ENCODE results near the gene RNU6-9.
"Not testable (repeated sequence)": the region's sequence is repeated elsewhere in the genome, so short reads cannot be mapped to it uniquely, and the experiment has no call there.

Gene RNU6-9

DNA sequence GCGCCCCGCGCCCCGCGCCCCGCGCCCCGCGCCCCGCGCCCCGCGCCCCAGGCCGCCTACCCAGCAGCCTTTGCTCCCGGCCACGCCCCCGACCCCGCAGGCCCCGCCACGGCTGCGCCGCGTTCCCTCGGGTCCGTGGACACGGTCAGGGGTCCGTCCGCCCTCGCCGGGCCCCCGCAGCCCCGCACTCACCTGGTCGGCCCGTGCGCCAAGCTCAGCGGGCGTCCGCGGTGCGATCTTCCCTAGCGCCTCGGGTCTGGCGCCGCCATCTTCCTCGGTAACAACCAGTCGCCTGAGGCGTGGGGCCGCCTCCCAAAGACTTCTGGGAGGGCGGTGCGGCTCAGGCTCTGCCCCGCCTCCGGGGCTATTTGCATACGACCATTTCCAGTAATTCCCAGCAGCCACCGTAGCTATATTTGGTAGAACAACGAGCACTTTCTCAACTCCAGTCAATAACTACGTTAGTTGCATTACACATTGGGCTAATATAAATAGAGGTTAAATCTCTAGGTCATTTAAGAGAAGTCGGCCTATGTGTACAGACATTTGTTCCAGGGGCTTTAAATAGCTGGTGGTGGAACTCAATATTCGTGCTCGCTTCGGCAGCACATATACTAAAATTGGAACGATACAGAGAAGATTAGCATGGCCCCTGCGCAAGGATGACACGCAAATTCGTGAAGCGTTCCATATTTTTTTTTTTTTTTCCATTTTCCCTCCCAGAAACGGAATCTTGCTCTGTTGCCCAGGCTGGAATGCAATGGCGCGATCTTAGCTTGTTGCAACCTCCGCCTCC lies at the start of gene RNU6-9, which contains the start of gene MED16:
Gene RNU6-9, plus strand, starts transcription at position 591 of the 796 bp plus-strand sequence.
Gene MED16, minus strand, starts transcription at position 294 of the 796 bp plus-strand sequence. CDS start 2,056 bp downstream, outside the sequence.
- DNase-seq, result peak; percentile 75

DNA sequence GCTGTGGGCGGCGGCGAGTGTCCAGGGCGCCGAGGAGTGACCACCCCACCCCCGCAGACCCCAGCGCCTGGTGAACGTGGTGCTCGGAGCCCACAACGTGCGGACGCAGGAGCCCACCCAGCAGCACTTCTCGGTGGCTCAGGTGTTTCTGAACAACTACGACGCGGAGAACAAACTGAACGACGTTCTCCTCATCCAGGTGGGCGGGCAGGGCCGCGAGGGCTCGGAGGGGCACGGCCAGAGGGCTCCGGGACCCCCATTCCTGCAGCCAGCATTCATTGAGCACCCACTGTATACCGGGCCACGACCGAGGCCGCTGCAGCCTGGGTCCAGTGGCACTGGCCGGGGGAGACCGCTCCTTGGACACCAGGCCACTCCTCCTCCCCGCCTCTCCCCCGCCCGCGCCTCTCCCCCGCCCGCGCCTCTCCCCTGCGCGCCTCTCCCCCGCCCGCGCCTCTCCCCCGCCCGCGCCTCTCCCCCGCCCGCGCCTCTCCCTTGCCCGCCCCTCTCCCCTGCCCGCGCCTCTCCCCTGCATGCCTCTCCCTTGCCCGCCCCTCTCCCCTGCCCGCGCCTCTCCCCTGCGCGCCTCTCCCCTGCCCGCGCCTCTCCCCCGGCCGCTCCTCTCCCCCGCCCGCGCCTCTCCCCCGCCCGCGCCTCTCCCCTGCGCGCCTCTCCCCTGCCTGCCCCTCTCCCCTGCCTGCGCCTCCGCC lies 49.3 kb upstream of the RNU6-9 start:
- DNase-seq, result no peak

DNA sequence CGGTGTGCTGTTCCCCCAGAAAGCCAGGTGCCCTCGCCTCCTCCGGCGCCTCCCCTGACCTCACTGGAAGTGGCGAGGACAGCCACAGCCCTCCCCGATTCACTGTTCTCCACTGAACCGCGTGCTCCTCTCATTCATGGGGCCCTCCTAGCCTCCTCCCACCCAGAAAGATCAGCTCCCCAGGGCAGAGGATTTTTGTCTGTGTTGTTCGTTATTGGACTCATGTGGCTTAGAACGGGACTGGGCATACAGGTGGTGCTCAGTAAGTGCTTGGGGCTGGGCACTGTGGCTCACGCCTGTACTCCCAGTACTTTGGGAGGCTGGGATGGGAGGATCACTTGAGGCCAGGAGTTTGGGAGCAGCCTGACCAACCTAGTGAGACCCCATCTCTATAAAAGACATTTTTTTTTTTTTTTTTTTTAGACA lies 48.7 kb upstream of the RNU6-9 start:
- DNase-seq, result no peak

DNA sequence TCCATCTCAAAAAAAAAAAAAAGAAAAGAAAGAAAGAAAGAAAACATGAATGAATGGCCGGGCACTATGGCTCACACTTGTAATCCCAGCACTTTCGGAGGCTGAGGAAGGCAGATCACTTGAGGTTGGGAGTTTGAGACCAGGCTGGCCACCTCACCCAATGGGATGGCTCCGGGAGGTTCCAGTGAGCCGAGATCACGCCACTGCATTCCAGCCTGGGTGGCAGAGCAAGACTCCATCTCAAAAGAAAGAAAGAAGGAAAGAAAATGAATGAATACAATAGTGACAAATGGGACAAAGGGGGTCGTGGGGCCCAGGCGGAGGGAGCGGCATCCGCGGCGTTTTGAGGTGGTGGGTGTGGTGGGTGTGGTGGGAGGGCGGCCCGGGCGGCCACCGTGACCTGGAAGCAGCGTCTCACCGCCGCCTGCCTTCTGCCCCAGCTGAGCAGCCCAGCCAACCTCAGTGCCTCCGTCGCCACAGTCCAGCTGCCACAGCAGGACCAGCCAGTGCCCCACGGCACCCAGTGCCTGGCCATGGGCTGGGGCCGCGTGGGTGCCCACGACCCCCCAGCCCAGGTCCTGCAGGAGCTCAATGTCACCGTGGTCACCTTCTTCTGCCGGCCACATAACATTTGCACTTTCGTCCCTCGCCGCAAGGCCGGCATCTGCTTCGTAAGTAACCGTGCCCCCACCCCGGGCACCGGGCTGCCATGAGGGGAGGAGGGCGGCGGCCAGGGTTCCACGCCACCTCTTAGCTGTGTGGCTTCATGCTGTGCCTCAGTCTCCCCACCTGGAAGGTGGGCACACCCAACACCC lies 47.4 kb upstream of the RNU6-9 start:
- DNase-seq, result no peak

DNA sequence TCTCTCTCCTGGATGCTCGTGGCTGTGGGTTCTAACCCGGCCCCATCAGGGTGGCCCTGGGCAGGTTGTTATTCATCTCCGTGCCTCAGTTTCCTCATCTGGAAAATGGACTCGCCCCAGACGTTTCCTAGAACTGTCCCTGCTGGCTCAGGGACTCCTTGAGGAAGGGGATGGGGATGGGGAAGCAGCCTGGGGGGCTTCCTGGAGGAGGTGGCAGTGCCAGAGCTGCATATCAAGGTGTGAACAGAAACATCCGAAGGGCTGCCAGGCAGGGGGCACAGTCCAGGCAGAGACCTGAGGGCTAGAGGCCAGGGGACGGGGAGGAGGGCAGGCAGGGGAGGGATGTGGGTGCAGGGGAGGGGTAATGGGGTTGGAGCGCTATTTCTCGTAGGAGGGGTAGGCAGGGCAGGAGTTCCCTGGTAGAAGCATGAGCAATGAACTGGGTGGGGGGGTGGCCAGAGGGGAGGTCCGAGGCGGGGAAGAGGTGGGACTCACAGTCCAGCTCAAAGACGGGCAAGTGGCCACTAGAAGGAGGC lies 44.8 kb upstream of the RNU6-9 start:
- DNase-seq, result no peak

DNA sequence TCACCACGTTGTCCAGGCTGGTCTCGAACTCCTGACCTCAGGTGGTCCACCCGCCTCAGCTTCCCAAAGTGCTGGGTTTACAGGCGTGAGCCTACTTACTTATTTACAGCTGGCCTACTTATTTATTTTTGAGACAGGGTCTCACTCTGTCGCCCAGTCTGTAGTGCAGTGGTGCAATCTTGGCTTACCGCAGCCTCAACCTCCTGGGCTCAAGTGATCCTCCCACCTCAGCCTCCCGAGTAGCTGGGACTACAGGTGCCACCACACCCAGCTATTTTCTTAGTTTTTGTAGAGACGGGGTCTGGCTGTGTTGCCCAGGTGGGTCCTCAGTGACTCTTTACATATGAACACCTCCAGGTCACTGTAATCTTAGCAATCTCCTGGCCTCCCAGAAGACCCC lies 44.1 kb upstream of the RNU6-9 start:
- DNase-seq, result not testable (repeated sequence)

DNA sequence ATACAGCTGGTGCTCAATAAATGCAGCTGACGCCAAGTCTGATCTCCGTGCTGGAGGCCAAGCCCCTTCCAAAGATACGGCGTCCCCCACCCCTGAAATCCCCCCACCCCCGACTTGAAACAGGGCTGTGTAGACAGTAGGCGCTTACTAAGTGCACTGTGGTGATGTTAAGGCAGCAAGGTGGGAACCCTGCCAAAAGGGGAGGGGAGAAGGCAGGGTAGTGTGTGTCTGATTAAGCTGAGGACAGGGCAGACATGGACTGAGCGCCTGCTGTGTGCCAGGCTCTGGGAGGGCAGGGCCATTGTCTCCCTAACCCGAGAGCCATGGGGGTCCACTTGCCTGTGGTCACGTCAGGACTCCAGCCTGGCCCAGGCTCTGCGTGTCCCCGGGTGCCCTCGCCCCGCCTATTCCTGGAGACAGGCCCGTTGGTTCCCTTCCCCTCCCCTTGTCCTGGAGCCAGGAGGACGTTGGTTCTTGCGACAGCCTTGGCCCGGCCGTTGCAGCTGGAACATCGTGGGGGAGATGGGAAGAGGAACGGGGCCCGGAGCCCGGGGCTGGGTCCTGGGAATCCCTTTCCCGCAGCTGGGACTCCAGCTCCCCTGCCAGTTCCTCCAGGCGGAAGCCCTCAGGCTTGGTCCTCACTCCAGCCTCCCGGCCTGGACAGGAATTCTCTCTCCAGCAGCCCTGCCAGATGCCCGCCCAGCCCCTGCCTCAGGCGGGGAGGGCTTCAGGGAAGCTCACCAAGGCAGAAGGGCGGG lies 42.9 kb upstream of the RNU6-9 start:
- peak; percentile 73 for DNase-seq

DNA sequence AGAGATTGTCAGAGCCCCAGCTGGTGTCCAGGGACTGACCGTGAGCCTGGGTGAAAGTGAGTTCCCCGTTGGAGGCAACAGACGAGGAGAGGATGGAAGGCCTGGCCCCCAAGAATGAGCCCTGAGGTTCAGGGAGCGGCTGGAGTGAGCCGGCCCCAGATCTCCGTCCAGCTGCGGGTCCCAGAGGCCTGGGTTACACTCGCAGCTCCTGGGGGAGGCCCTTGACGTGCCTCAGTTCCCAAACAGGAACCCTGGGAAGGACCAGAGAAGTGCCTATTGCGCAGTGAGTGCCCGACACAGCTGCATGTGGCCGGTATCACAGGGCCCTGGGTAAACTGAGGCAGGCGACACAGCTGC lies 42.3 kb upstream of the RNU6-9 start:
- DNase-seq, result no peak

DNA sequence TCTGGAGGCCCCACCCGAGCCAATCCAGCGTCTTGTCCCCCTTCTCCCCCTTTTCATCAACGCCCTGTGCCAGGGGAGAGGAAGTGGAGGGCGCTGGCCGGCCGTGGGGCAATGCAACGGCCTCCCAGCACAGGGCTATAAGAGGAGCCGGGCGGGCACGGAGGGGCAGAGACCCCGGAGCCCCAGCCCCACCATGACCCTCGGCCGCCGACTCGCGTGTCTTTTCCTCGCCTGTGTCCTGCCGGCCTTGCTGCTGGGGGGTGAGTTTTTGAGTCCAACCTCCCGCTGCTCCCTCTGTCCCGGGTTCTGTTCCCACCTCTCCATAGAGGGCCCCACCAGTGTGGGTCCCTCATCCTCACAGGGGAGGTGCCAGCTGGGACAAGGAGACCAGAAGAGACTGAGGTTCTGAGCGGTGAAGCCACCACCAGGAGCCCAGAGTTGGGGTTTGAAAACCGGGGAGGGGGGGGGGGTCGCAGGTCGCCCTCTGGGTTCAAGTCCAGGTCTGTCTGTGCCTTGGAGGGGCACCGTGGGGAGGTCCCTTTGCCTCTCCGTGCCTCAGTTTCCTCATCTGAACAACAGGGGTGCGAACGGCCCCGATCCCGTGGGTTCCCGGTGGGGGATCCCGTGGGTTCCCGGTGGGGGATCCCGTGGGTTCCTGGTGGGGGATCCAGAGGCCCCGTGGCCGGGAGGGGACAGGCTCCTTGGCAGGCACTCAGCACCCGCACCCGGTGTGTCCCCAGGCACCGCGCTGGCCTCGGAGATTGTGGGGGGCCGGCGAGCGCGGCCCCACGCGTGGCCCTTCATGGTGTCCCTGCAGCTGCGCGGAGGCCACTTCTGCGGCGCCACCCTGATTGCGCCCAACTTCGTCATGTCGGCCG lies 40.9 kb upstream of the RNU6-9 start, which contains the start of gene ELANE:
Gene ELANE, plus strand, starts transcription at position 168 of the 878 bp plus-strand sequence. Its CDS starts 26 bp downstream, at position 194.
- no peak for DNase-seq

DNA sequence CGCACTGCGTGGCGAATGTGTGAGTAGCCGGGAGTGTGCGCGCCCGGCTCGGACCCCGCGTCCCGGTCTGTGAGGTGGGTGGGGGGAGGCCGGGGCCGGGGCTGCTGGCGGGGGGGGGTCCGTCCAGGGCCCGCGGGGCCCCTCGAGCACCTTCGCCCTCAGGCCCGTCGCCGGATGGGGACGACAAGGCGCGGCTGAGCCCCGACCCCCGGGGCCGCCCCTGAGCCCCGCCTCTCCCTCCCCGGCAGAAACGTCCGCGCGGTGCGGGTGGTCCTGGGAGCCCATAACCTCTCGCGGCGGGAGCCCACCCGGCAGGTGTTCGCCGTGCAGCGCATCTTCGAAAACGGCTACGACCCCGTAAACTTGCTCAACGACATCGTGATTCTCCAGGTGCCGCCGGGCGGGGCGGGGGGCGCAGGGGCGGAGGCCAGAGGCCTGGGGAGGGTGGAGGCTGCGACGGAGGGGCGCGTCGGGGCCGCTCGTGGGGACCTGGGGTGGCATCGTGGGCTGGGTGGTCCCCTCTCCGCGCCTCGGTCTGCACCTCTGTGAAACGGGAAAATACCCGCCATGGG lies 40.2 kb upstream of the RNU6-9 start:
- DNase-seq, result no peak

DNA sequence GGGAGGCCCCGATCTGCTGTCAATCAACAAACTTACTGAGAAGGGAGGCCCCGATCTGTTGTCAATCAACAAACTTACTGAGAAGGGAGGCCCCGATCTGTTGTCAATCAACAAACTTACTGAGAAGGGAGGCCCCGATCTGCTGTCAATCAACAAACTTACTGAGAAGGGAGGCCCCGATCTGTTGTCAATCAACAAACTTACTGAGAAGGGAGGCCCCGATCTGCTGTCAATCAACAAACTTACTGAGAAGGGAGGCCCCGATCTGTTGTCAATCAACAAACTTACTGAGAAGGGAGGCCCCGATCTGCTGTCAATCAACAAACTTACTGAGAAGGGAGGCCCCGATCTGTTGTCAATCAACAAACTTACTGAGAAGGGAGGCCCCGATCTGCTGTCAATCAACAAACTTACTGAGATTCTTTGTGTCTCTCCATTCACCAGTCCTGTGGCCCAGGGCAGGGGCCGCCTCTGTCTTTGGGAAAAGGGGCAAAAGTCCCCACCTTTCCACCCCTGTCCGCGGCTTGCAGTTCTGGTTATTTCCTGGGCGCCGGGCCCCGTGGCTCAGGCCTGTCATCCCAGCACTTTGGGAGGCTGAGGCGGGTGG lies 39.6 kb upstream of the RNU6-9 start:
- not testable (repeated sequence) for DNase-seq

DNA sequence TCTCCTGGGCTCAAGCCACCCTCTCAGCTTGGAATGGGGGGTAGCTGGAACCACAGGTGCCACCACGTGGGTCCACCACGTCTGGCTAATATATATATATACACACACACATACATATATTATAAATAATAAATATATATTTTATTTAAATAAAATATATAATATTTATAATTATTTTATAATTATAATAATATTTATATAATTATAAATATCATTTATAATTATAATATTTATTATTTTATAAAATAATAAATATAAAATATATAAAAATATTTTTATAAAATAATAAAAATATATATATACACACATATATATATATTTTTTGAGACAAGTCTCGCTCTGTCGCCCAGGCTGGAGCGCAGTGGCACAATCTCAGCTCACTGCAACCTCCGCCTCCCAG lies 38.7 kb upstream of the RNU6-9 start:
- DNase-seq, result no peak

DNA sequence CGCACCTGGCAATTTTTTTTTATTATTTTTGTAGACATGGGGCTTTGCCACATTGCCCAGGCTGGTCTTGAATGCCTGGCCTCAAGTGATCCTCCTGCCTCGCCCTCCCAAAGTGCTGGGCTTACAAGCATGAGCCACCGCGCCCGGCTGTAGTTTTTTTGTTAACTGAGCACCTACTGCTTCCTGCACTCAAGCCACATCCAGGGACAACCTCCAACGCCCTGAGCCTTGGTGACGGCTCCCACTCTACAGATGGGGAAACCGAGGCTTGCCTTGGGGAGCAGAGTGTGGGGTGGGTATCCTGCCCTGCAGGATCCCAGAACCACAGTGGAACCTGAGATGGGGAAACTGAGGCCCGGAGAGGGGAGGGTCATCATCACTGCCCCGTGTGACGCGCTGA lies 38.1 kb upstream of the RNU6-9 start:
- DNase-seq, result no peak

DNA sequence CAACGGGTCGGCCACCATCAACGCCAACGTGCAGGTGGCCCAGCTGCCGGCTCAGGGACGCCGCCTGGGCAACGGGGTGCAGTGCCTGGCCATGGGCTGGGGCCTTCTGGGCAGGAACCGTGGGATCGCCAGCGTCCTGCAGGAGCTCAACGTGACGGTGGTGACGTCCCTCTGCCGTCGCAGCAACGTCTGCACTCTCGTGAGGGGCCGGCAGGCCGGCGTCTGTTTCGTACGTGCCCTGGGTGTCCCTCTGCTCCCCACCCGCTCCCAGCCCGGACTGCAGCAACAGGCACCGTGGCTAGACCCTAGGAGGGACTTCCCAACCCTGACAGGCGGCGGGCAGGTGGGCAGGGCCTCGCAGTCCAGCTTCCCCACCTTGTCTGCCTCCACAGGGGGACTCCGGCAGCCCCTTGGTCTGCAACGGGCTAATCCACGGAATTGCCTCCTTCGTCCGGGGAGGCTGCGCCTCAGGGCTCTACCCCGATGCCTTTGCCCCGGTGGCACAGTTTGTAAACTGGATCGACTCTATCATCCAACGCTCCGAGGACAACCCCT lies 37.6 kb upstream of the RNU6-9 start:
- no peak for DNase-seq

DNA sequence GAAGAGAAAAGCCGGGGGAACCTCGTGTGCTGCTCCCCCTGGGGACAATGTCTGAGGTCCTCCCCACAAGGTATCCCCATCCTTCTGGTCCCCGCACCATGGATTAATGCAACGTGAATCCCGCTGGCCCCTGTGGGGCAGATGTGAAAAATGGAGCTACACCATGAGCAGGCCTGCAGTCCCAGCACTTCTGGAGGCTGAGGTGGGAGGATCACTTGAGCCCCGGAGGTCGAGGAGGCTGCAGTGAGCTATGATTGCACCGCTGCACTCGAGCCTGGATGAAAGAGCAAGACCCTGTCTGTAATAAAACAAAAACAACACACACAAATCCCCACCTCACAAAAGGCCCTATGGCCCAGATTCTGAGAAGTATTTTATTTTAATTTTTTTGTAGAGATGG lies 35.0 kb upstream of the RNU6-9 start:
- DNase-seq, result no peak

DNA sequence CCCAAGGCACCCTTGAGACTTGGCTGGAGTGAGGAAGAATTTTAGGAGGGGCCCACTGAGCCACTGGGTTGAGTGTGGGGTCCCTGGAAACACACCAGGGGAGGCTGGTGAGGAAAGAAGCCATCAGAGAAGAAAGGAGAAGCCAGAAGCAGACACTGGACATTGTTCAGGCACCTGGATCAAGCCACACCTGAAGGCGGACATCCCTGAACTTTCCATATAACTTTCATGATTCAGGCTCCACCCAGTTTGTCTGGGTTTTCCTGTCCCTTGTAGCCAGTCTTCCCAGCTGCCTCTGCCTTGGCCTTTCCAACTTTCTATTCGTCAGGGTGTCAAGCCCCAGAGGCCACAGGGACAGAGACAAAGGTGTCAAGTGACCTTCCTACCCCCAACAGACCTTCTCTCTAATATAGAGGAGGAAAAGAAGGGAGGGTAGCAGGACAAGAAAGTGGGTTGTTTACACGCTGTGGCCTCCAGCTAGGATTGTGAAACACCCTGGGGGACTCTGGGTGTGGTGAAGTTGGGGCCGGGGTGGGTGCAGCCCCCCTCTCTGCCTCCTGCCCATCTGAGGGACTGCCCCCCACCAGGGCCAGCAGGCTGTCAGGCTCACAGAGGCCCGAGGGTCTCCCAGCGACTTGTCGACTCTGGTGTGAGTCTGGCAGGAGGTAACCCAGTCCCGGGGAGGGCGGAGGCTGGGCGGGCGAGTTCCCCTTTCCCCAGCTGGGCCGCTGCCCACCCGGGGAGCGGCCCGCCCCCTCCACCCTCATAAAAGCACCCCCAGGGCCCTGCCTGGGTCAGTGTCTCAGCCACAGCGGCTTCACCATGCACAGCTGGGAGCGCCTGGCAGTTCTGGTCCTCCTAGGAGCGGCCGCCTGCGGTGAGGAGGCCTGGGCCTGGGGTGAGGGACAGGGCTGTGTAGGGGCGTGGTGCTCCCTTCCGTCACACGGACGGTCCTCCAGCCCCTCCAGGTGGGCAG lies 34.1 kb upstream of the RNU6-9 start, which contains the start of gene CFD:
Gene CFD, plus strand, starts transcription at position 797 of the 976 bp plus-strand sequence. Its CDS starts 26 bp downstream, at position 823.
- no peak for DNase-seq

DNA sequence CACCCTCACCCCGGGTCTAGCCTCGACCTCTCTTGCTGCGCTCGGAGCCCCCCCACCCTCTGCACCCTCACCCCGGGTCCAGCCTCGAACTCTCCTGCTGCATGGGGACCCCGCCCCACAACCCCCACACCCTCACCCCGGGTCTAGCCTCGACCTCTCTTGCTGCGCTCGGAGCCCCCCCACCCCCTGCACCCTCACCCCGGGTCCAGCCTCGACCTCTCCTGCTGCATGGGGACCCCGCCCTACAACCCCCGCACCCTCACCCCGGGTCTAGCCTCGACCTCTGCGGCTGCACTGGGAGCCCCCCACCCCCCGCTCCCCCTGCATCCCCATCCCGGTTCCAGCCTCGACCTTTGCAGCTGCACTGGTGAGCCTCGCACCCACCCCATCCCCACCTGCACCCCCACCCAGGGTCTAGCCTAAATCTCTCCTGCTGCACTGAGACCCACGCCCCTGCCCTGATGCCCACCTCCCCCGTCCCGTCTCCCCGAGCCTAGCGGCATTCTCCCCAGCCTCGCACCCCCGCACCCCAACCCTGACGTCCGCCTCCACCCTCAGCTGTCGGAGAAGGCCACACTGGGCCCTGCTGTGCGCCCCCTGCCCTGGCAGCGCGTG lies 32.0 kb upstream of the RNU6-9 start:
- DNase-seq, result no peak
